ENCODE measurements around the gene RAB34.

Gene RAB34

DNA sequence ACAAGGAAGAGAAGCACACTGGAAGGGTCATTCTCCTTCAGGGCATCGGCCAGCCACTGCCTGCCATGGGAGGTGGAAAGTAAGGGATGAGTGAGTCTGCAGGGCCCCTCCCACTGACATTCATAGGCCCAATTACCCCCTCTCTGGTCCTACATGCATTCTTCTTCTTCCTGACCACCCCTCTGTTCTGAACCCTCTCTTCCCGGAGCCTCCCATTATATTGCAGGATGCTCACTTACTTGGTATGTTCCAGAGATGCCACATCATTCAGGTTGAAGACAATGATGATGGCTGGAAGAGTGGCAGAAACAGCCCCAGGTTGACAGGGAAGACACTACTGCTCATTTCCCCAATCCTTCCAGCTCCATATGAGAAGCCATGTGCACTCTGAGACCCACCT, 2.5 kb downstream of the RAB34 start:
- in situ Hi-C loops (cut with HindIII; ENCODE audit: low sequenced_read_pairs), result no loop called here
- H3K4me3 ChIP-seq (ENCODE audit: low read depth, low read length), result no peak overlapping the region
- DNase-seq (ENCODE audit: low read depth, low spot score), result no peak
- TF ChIP-seq, protein P1, sequence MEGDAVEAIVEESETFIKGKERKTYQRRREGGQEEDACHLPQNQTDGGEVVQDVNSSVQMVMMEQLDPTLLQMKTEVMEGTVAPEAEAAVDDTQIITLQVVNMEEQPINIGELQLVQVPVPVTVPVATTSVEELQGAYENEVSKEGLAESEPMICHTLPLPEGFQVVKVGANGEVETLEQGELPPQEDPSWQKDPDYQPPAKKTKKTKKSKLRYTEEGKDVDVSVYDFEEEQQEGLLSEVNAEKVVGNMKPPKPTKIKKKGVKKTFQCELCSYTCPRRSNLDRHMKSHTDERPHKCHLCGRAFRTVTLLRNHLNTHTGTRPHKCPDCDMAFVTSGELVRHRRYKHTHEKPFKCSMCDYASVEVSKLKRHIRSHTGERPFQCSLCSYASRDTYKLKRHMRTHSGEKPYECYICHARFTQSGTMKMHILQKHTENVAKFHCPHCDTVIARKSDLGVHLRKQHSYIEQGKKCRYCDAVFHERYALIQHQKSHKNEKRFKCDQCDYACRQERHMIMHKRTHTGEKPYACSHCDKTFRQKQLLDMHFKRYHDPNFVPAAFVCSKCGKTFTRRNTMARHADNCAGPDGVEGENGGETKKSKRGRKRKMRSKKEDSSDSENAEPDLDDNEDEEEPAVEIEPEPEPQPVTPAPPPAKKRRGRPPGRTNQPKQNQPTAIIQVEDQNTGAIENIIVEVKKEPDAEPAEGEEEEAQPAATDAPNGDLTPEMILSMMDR (IDR thresholded peaks at IDR 0.05; ENCODE audit: low read depth, low read length), result no peak

DNA sequence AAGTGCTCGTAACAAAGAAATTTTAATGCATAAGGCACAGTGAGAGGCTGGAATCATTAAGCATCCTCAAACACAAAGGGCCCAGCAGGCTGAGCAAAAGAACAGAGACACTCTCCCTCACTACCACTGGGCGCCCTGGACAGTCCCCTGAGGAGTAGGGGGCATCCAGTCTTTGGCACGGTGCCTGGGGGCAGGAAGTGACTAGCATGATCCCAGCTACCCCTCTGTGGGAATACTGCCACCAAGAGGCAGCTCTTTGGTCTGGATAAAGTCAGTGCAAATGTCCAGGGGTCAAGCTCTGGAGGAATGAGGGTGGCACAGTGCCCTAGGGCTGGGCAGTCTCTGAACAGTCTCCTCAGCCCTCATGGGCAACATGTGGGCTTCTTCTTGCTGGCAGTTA, 3.4 kb downstream of the RAB34 start:
- TF ChIP-seq, protein P1 (IDR thresholded peaks at IDR 0.05; ENCODE audit: low read depth, low read length), result no peak
- in situ Hi-C loops (cut with HindIII; ENCODE audit: low sequenced_read_pairs), result no loop called here
- no peak for DNase-seq (ENCODE audit: low read depth, low spot score)
- H3K4me3 ChIP-seq (ENCODE audit: low read depth, low read length), result no peak overlapping the region

DNA sequence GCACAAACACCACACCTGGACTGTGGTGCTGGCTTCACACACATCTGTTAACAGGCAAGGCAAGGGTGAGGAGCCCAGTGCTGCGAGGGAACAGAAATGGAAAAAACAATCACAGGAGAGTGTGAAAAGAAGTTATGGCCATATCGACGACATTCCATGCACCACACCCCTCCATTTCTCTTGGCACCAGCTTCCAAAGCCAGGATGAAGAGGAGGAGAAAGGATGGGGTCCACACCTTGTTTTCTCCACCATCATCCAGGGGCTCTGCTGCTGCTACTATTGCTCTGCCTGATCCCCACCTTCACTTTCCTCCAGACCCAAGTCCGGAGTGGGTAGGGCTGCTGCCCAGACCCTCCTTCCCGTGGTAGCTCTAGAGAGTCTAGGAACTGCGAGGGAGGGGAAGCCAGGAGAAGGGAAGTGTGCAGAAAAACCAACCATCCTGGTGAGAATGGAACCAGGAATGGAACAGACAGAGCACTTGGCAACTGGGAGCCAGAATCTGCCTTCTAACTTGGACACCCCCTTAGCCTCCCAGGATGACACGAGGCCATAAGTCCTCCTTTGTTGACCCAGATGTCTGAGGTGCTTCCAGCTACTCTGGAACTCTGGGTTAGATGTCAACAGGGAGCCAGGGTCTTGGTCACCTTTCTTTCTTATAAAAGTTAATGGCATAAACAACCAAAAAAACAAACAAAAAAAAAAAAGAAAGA, 4.8 kb downstream of the RAB34 start:
- H3K4me3 ChIP-seq (ENCODE audit: low read depth, low read length), result no peak overlapping the region
- TF ChIP-seq, protein P1 (IDR thresholded peaks at IDR 0.05; ENCODE audit: low read depth, low read length), result no peak
- no peak for DNase-seq (ENCODE audit: low read depth, low spot score)
- in situ Hi-C loops (cut with HindIII; ENCODE audit: low sequenced_read_pairs), result no loop called here

DNA sequence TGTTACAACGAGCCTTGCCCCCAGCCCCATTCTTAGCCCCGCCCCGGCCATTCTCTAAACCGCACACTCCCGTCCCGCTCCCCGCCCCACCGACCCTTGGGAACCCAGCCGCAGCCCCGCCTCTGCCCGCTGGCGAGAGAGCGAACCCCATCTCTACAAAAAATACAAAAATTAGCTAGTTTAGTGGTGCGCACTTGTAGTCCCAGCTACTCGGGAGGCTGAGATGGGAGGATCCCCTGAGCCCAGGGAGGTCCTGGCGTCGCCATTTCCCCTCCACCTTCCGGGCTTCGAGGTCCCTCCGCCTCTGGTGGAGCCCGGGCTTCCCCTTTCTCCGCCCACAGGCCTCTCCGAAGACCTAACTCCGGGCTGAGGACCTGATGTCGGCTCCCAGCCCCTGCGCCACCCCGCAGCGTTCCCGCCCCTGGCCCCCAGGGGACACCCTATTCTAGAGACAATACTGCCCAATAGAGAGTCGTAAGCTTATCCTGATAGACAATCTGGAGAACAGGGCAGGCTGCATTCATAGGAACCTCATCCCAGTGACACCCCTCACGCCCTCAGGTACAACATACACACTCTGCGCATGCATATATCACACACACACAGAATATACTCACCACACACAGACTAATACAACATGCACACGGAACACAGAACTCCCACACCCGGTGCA, 5.5 kb downstream of the RAB34 start:
- no peak for DNase-seq (ENCODE audit: low read depth, low spot score)
- H3K4me3 ChIP-seq (ENCODE audit: low read depth, low read length), result no peak overlapping the region
- in situ Hi-C loops (cut with HindIII; ENCODE audit: low sequenced_read_pairs), result no loop called here
- TF ChIP-seq, protein P1 (IDR thresholded peaks at IDR 0.05; ENCODE audit: low read depth, low read length), result no peak

DNA sequence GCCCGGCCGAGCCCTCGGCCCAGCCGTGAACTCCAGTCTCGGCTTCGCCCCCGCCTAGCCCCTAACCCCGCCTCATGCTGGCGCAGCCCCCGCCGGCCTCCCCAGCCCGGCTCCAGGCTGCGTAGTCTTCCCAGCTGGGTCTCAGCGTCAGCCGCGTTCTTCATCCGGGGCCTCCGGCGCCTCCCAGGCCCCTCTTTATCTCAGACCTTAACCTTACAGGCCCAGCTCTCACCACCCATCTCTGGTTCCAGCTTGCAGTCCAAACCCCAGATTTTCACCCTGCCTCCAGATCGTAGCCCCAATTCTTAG, 6.0 kb downstream of the RAB34 start, which contains the start of gene PROCA1:
TSS of gene PROCA1 (minus strand) at position 166 of the 309 bp plus-strand sequence. CDS start 228 bp downstream, outside the sequence.
- no peak for DNase-seq (ENCODE audit: low read depth, low spot score)
- TF ChIP-seq, protein P1 (IDR thresholded peaks at IDR 0.05; ENCODE audit: low read depth, low read length), result no peak
- peak within 1 kb of the TSS; percentile 49 for H3K4me3 ChIP-seq (ENCODE audit: low read depth, low read length)
- in situ Hi-C loops (cut with HindIII; ENCODE audit: low sequenced_read_pairs), result no loop called here

DNA sequence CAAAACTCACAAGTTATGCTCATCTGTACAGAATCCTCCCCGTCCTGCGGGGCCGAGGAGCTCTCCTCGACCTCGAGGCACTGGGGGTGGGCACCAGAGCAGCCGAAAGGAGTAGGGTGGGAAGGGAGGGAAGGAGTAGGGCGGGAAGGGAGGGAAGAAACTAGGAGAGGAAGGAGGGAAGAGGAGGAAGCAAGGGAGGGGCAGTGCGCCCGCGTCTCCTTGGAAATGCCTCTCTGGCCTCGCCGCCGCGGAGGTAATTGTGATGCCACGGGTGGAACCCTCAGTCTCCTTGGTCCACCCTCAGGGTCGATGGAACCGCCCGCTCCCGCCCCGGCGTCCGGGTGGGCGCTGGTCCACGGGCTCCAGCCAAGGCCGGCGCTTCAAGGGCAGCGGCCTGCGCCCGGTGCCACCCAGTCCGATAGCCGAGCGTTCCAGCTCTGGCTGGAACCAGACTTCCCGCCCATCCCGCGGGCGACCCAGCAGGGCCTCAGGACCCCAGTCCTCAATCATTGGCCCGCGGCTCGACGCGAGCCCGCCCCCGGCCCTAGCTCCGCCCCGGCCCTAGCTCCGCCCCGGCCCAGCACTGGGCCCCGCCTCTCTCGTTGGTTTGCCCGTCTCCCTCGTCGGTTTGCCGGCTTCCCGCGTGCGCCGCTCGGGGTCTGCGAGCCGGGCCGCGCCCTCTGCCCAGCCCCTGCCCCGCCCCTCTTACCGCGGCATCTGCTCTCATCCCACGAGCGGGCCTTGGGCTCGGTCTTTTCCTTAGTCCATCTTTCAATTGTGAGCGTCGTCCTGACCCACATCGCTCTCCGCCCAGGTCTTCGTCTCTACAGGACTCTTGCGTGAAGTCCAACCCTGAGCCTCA, 6.6 kb downstream of the RAB34 start:
- H3K4me3 ChIP-seq (ENCODE audit: low read depth, low read length), result peak overlapping the region; percentile 49
- peak; percentile 92 for DNase-seq (ENCODE audit: low read depth, low spot score)
- in situ Hi-C loops (cut with HindIII; ENCODE audit: low sequenced_read_pairs), result no loop called here
- TF ChIP-seq, protein P1 (IDR thresholded peaks at IDR 0.05; ENCODE audit: low read depth, low read length), result no peak

All from astrocyte of the spinal cord (primary cell).